Measurements from ENCODE around the gene TNP2. TPM values are rescaled to one million over a fixed set of nuclear protein-coding genes. Genes with fewer than 3 reads are reported as not detected.

TNP2 gene
- polyA plus RNA-seq, 3 donors = not detected

GRCh38 chr16:11276896-11277593 is 7.9 kb upstream of the TNP2 start:
- H2AFZ ChIP-seq (ENCODE audit: insufficient read depth, low read depth, low read length, poor library complexity, severe bottlenecking) = no peak overlapping the region
- H3K36me3 ChIP-seq (replicated peaks in 1 of 2; ENCODE audit: control insufficient read depth in 1 of 2, insufficient read depth in 2 of 2, low read length in 2 of 2) = no peaks in the 10 kb centered on the region
- peaks cover 8 to 10% (median 9%) of the 10 kb centered on the region in 3 donors for H3K27me3 Mint-ChIP-seq (ENCODE audit: low read depth in 3 of 3)
- H3K4me2 ChIP-seq (replicated peaks; ENCODE audit: extremely low read depth, low read length, poor library complexity, severe bottlenecking) = no peak overlapping the region
- peaks cover 0 to under 1% (median 0%) of the 10 kb centered on the region in 7 donors for H3K9me3 Mint-ChIP-seq
- peaks cover 0 to 4% of the 10 kb centered on the region in 2 donors for H3K27me3 ChIP-seq (ENCODE audit: control insufficient read depth in 2 of 2, insufficient read depth in 2 of 2, low read length in 2 of 2)
- H3K79me2 ChIP-seq (ENCODE audit: insufficient read depth, low read length) = no peaks in the 10 kb centered on the region
- no peaks in the 10 kb centered on the region for H3K9me3 ChIP-seq (replicated peaks in 1 of 2; ENCODE audit: control insufficient read depth in 1 of 2, insufficient read depth in 1 of 2, low read length in 2 of 2)
- H4K20me1 ChIP-seq (ENCODE audit: insufficient read depth, low read length) = no peaks in the 10 kb centered on the region
- TF ChIP-seq CTCF (IDR thresholded peaks at IDR 0.05) = no peak
- no peak overlapping the region for H3K27ac ChIP-seq (ENCODE audit: low read depth in 1 of 2, low read length in 2 of 2)
- no peaks in the 10 kb centered on the region for H3K4me1 ChIP-seq (ENCODE audit: control insufficient read depth in 1 of 2, insufficient read depth in 2 of 2, low read length in 2 of 2)
- 98% methylated on average over 4 of the region's 11 CpGs for WGBS (ENCODE audit: insufficient coverage)
- H3K27ac Mint-ChIP-seq = peak overlapping the region in 1 of 7 donors; percentile 48
- DNase-seq = no peak
- no peak overlapping the region for H3K4me3 ChIP-seq (replicated peaks in 1 of 3; ENCODE audit: low read depth in 2 of 3, low read length in 3 of 3)
- H3K4me1 Mint-ChIP-seq = peaks cover 13% of the 10 kb centered on the region
- no peaks in the 10 kb centered on the region for H3K36me3 Mint-ChIP-seq
- intact Hi-C loops (cut with micrococcal nuclease) = no loop called here
- no peak overlapping the region for H3K9ac ChIP-seq (ENCODE audit: insufficient read depth, low read length, poor library complexity, severe bottlenecking)
- H3K4me3 Mint-ChIP-seq = peak overlapping the region in 1 of 2 donors; percentile 58

GRCh38 chr16:11276143-11276895 is 7.2 kb upstream of the TNP2 start, which contains the start of gene PRM2:
Gene PRM2, minus strand, starts transcription at chr16:11276480. Its CDS starts 110 bp downstream, at chr16:11276370.
- no peak within 1 kb of the TSS for H3K27ac ChIP-seq (ENCODE audit: low read depth in 1 of 2, low read length in 2 of 2)
- no peaks in the 10 kb centered on the region for H3K9me3 Mint-ChIP-seq
- peaks cover 13% of the 10 kb centered on the region for H3K4me1 Mint-ChIP-seq
- H3K79me2 ChIP-seq (ENCODE audit: insufficient read depth, low read length) = no peaks in the 10 kb centered on the region
- H3K9ac ChIP-seq (ENCODE audit: insufficient read depth, low read length, poor library complexity, severe bottlenecking) = no peak within 1 kb of the TSS
- peak within 1 kb of the TSS in 1 of 7 donors; percentile 48 for H3K27ac Mint-ChIP-seq
- 96% methylated on average over 25 of the region's 26 CpGs for WGBS (ENCODE audit: insufficient coverage)
- H3K36me3 ChIP-seq (replicated peaks in 1 of 2; ENCODE audit: control insufficient read depth in 1 of 2, insufficient read depth in 2 of 2, low read length in 2 of 2) = no peaks in the 10 kb centered on the region
- H3K9me3 ChIP-seq (replicated peaks in 1 of 2; ENCODE audit: control insufficient read depth in 1 of 2, insufficient read depth in 1 of 2, low read length in 2 of 2) = no peaks in the 10 kb centered on the region
- no peaks in the 10 kb centered on the region for H3K4me1 ChIP-seq (ENCODE audit: control insufficient read depth in 1 of 2, insufficient read depth in 2 of 2, low read length in 2 of 2)
- TF ChIP-seq CTCF (IDR thresholded peaks at IDR 0.05) = no peak
- H3K4me3 Mint-ChIP-seq = peak within 1 kb of the TSS in 1 of 2 donors; percentile 58
- intact Hi-C loops (cut with micrococcal nuclease) = no loop called here
- peaks cover 0 to 4% of the 10 kb centered on the region in 2 donors for H3K27me3 ChIP-seq (ENCODE audit: control insufficient read depth in 2 of 2, insufficient read depth in 2 of 2, low read length in 2 of 2)
- H4K20me1 ChIP-seq (ENCODE audit: insufficient read depth, low read length) = no peaks in the 10 kb centered on the region
- no peaks in the 10 kb centered on the region for H3K36me3 Mint-ChIP-seq
- DNase-seq = no peak
- peaks cover 10 to 11% (median 10%) of the 10 kb centered on the region in 3 donors for H3K27me3 Mint-ChIP-seq (ENCODE audit: low read depth in 3 of 3)
- no peak within 1 kb of the TSS for H2AFZ ChIP-seq (ENCODE audit: insufficient read depth, low read depth, low read length, poor library complexity, severe bottlenecking)
- no peak within 1 kb of the TSS for H3K4me2 ChIP-seq (replicated peaks; ENCODE audit: extremely low read depth, low read length, poor library complexity, severe bottlenecking)
- H3K4me3 ChIP-seq (replicated peaks in 1 of 3; ENCODE audit: low read depth in 2 of 3, low read length in 3 of 3) = no peak within 1 kb of the TSS

Measured in CD14-positive monocyte (primary cell).